Measurements from ENCODE around the gene PRKCD. TPM values are rescaled to one million over a fixed set of nuclear protein-coding genes. Genes with fewer than 3 reads are reported as not detected.

PRKCD gene
- total RNA-seq, 1 donor from 2014 or later = 32.2 TPM

DNA sequence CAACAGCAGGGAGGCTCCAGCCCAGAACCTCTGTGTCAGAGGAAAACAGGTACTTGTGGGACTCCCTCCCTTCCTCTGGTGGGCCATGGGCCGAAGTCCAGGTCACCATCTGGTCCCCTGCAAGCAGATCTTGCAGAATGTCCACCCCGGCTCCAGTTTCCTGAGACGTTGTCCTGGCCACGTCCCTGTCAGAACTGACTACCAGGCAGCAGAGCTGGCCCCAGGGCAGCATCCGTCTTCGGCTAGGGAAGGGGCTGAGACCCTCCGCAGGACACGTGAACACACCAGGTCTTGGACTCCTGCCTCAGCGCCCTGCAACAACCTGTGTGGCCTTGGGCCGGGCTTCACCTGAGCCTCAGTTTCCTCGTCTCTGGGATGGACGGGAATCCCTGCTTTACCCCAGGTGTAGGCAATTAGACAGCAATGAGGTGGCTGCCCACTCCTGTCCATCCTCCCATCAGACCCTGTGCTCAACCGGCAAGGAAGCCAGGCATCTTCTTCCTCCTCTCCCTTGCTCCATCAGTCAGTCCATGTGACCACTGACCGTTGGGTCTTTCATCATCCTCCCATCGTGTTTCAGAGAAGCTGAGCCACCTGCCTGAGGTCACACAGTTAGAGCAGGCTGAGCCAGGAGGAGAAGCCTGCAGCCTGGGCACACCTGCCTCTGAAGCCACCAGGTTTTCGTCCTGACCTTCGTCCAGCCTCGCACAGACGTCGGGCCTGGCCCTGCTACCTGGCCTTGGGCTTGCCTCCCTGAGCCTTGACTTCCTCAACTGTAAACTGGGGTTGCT is 8.9 kb upstream of the PRKCD start:
- no peak overlapping the region for H3K27ac ChIP-seq
- no peaks in the 10 kb centered on the region for H3K36me3 ChIP-seq
- intact Hi-C loops (cut with DNase I) = no loop called here
- H3K9me3 ChIP-seq = no peaks in the 10 kb centered on the region
- H3K27me3 ChIP-seq = no peaks in the 10 kb centered on the region
- no peak for TF ChIP-seq POLR2AphosphoS5 (IDR thresholded peaks at IDR 0.05; ENCODE audit: insufficient read depth in 1 of 2, low read depth in 1 of 2)
- TF ChIP-seq POLR2A (IDR thresholded peaks at IDR 0.05) = no peak
- TF ChIP-seq, protein P1, sequence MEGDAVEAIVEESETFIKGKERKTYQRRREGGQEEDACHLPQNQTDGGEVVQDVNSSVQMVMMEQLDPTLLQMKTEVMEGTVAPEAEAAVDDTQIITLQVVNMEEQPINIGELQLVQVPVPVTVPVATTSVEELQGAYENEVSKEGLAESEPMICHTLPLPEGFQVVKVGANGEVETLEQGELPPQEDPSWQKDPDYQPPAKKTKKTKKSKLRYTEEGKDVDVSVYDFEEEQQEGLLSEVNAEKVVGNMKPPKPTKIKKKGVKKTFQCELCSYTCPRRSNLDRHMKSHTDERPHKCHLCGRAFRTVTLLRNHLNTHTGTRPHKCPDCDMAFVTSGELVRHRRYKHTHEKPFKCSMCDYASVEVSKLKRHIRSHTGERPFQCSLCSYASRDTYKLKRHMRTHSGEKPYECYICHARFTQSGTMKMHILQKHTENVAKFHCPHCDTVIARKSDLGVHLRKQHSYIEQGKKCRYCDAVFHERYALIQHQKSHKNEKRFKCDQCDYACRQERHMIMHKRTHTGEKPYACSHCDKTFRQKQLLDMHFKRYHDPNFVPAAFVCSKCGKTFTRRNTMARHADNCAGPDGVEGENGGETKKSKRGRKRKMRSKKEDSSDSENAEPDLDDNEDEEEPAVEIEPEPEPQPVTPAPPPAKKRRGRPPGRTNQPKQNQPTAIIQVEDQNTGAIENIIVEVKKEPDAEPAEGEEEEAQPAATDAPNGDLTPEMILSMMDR (IDR thresholded peaks at IDR 0.05) = no peak
- peaks cover 22% of the 10 kb centered on the region for H3K4me1 ChIP-seq
- DNase-seq (ENCODE audit: extremely low spot score in 2 of 2) = no peak
- no peak overlapping the region for H3K4me3 ChIP-seq

DNA sequence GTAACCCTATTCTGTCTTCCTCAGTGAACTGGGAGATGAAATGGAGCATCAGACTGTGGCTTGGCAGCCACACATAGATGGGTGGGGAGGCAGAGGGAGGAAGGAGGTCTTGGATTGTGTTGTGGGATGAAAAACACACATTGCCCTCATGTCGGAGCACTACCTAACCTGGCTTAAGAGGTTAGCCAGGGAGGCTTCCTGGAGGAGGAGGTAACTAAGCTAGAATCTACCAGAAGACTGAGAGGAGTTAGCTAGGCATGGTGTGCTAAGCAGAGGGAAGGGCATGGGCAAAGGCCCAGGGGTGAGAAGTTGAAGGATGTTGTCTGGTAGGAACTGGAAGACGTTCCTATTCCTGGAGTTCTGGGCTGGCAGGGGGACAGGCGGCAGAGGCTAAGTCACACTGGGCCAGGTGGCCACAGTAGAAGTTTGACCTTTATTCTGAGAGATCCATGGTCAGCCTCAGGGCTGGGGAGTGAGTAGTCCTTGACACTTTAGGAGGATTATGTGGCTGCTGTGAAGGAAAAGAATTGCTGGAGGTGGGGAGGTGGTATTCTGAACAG is 7.7 kb upstream of the PRKCD start:
- TF ChIP-seq POLR2A (IDR thresholded peaks at IDR 0.05) (no peak), POLR2AphosphoS5 (IDR thresholded peaks at IDR 0.05; ENCODE audit: insufficient read depth in 1 of 2, low read depth in 1 of 2) (no peak)
- TF ChIP-seq, protein P1 (IDR thresholded peaks at IDR 0.05) = no peak
- Histone ChIP-seq H3K4me3 (no peak overlapping the region), H3K27me3 (no peaks in the 10 kb centered on the region), H3K27ac (no peak overlapping the region), H3K36me3 (no peaks in the 10 kb centered on the region), H3K9me3 (no peaks in the 10 kb centered on the region), H3K4me1 (peaks cover 22% of the 10 kb centered on the region)
- intact Hi-C loops (cut with DNase I) = no loop called here
- no peak for DNase-seq (ENCODE audit: extremely low spot score in 2 of 2)

DNA sequence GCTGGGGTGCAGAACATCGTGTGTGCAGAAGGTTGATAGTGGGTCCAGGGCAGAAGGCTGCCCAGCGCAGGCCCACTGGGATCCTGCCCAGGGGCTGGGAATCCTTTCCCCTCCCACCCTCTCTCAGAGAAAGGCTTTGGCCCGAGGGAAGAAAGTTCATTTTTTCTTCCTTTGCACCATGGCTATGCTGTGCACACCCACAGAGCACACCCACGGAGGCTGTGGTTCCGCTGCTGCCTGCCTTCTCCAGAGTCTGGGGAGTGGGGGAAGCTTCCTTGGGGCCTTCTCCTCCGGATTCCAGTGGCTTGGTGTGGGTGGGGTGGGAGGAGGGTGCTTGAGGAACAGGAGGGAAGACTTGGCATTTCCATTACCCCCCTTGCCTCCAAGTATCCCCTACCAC is 7.0 kb upstream of the PRKCD start:
- Histone ChIP-seq H3K4me1 (peaks cover 22% of the 10 kb centered on the region), H3K27me3 (no peaks in the 10 kb centered on the region), H3K9me3 (no peaks in the 10 kb centered on the region), H3K36me3 (no peaks in the 10 kb centered on the region), H3K27ac (no peak overlapping the region), H3K4me3 (no peak overlapping the region)
- no peak for DNase-seq (ENCODE audit: extremely low spot score in 2 of 2)
- TF ChIP-seq POLR2AphosphoS5 (IDR thresholded peaks at IDR 0.05; ENCODE audit: insufficient read depth in 1 of 2, low read depth in 1 of 2) = no peak
- intact Hi-C loops (cut with DNase I) = no loop called here

DNA sequence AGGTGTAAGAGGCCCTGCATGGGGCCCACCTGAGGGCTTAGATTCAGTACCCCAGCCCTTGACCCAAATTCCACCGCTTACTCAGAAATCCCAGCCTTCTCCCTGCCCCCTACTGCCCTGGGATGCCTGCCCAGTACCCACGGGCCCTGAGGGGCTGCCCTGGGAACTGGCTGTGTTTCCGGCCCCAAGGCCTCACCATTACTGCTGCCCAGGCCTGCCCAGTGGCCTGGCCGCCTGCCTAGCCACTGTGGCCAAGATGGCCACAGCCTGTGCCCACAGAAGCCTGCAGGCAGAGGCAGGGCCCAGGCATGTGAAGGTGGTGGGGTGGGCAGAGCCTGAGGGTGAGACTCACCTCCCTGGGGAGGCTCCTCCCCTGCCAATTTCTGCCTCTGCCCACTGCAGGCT is 6.1 kb upstream of the PRKCD start:
- H3K4me3 ChIP-seq = no peak overlapping the region
- no peaks in the 10 kb centered on the region for H3K9me3 ChIP-seq
- TF ChIP-seq POLR2AphosphoS5 (IDR thresholded peaks at IDR 0.05; ENCODE audit: insufficient read depth in 1 of 2, low read depth in 1 of 2) = no peak
- TF ChIP-seq, protein P1 (IDR thresholded peaks at IDR 0.05) = no peak
- no peak for TF ChIP-seq POLR2A (IDR thresholded peaks at IDR 0.05)
- DNase-seq (ENCODE audit: extremely low spot score in 2 of 2) = no peak
- no peaks in the 10 kb centered on the region for H3K27me3 ChIP-seq
- H3K4me1 ChIP-seq = peaks cover 31% of the 10 kb centered on the region
- intact Hi-C loops (cut with DNase I) = no loop called here
- H3K36me3 ChIP-seq = no peaks in the 10 kb centered on the region
- no peak overlapping the region for H3K27ac ChIP-seq

DNA sequence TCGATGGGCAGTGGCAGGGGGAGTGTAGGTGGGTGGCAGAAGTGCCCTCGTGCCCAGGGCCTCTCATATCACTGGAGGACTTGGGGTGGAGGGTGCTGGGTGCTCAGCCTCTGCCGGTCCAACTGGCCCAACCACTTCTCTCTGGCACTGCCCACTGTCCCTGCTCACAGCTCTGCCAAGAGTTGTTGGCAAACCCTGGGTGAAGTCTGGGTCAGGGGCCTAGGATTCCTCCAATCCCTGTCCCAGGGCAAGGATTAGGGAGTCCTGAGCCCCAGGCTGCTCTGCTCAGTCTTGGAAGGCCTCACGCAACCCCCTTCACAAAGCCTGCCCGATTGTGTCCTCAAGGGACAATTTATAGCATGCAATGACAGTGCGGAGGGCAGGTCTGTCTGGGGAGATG is 5.2 kb upstream of the PRKCD start:
- H3K27ac ChIP-seq = no peak overlapping the region
- H3K36me3 ChIP-seq = no peaks in the 10 kb centered on the region
- H3K27me3 ChIP-seq = no peaks in the 10 kb centered on the region
- no peak overlapping the region for H3K4me3 ChIP-seq
- DNase-seq (ENCODE audit: extremely low spot score in 2 of 2) = no peak
- no peaks in the 10 kb centered on the region for H3K9me3 ChIP-seq
- intact Hi-C loops (cut with DNase I) = no loop called here
- H3K4me1 ChIP-seq = peaks cover 39% of the 10 kb centered on the region
- TF ChIP-seq POLR2AphosphoS5 (IDR thresholded peaks at IDR 0.05; ENCODE audit: insufficient read depth in 1 of 2, low read depth in 1 of 2) (no peak), POLR2A (IDR thresholded peaks at IDR 0.05) (no peak)
- TF ChIP-seq, protein P1 (IDR thresholded peaks at IDR 0.05) = no peak
